Fibroblast of the aortic adventitia (primary cell): ENCODE results near the gene SEZ6L. TPM values are rescaled to one million over a fixed set of nuclear protein-coding genes. Genes with fewer than 3 reads are reported as not detected.

ENCODE experiments used
- DNase-seq: peaks from one replicate; pipeline ENCODE4 v3.0.0-alpha.2; 2010; ENCODE audit warnings: low read depth
- H3K4me3 ChIP-seq: 2 replicates; pipeline ENCODE4 v1.5.1; 2011; ENCODE audit warnings: low read depth, mild to moderate bottlenecking, control low read depth, low read length, moderate library complexity
- total RNA-seq: library from RNA; depleted of rRNA; stranded (reverse); fragments of >200 nt; gene quantifications from 2 replicates; pipeline ENCODE4 v1.2.3, GENCODE V29; 2012; ENCODE audit warnings: low replicate concordance
- TF ChIP-seq, protein P1 (sequence below): IDR thresholded peaks from 2 replicates; pipeline ENCODE4 v1.5.1; 2011; ENCODE audit warnings: mild to moderate bottlenecking, low read length, control low read depth, inconsistent platforms; ENCODE audit not compliant: insufficient read depth

Gene SEZ6L
- total RNA-seq, 1 donor, result under 0.01 TPM

DNA sequence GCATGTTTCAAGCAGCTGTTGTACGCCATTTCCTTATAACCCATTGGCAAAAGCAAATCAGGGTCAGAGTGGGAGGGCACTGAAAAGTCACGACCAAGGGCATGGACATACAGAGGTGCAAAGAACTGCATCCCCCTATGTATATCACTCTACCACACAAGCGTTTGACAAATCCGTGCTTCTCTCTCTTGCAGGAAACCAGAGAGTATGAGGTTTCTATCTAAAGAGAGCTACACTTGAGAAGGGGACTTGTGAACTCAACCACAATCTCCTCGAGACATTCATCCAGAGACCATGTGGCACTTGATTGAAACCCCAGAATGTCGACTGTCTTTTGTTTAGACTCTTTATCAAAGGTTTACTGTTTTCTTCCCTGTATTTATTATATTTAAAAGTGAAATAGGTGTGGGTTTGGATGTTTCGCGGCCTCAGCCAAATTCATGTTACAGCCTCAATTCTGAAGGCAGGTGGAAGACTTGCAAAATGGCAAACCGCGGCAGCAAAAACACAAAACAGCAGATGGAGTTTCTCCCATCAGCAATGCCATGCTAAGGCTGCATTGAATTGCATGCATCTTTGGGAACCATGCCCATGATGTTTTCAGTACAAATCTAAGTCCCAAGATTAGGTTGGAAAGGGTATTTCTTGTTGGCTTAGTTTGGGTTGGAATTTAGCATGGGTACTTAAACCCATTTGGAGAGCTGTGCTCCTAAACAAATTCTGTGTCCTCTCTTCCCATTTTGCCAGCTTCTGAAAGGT, 211.0 kb downstream of the SEZ6L start:
- TF ChIP-seq, protein P1, sequence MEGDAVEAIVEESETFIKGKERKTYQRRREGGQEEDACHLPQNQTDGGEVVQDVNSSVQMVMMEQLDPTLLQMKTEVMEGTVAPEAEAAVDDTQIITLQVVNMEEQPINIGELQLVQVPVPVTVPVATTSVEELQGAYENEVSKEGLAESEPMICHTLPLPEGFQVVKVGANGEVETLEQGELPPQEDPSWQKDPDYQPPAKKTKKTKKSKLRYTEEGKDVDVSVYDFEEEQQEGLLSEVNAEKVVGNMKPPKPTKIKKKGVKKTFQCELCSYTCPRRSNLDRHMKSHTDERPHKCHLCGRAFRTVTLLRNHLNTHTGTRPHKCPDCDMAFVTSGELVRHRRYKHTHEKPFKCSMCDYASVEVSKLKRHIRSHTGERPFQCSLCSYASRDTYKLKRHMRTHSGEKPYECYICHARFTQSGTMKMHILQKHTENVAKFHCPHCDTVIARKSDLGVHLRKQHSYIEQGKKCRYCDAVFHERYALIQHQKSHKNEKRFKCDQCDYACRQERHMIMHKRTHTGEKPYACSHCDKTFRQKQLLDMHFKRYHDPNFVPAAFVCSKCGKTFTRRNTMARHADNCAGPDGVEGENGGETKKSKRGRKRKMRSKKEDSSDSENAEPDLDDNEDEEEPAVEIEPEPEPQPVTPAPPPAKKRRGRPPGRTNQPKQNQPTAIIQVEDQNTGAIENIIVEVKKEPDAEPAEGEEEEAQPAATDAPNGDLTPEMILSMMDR, result no peak
- H3K4me3 ChIP-seq, result no peak overlapping the region
- no peak for DNase-seq

DNA sequence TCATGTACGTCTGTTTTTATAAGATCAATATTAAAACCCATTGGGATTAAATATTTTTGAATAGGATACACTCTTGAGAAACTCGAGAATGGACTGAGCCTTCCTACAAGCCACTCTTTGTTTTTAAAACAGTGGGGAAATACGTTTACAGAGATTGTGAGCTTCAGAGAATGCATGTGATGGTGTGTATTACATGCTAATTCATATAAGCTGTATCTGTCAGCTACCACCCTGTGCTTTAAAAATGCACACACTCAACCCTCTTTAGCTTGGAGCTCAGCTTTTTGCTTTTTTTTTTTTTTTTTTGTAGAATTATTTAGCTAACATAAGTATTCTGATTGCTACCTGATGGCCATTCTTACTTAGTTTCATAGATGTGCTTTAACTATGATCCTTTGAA, 213.5 kb downstream of the SEZ6L start:
- no peak overlapping the region for H3K4me3 ChIP-seq
- DNase-seq, result no peak
- TF ChIP-seq, protein P1, result no peak

DNA sequence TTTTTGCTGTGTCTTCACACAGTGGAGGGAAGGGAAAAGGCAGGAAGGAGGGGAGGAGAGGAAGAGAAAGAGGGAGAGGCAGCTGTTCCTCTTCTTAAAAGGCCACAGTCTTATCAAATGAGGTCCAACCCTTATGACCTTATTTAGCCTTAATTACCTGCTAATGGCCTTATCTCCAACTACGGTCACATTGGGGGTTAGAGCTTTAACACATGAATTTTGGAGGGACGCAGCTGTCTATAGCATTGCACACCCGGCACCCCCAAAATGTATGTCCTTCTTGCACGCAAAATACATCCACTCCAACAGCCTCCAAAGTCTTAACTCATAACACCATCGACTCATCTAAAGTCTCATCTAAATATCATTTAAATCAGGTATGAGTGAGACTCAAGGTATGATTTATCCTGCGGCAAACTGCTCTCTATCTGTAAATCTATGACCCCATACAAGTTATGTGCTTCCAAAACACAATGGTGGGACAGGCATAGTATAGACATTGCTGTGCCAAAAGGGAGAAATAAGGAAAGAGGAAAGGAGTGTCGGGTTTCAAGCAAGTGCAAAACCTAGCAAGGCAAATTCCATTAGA, 214.8 kb downstream of the SEZ6L start:
- DNase-seq, result no peak
- H3K4me3 ChIP-seq, result no peak overlapping the region
- TF ChIP-seq, protein P1, result no peak

GRCh38 chr22:26385164-26385563, 215.9 kb downstream of the SEZ6L start:
- no peak for DNase-seq
- TF ChIP-seq, protein P1, result no peak
- no peak overlapping the region for H3K4me3 ChIP-seq

- TF ChIP-seq, protein P1, result no peak
- no peak overlapping the region for H3K4me3 ChIP-seq
- no peak for DNase-seq
These were observed 219.9 kb downstream of the SEZ6L start for GRCh38 chr22:26389125-26389524.

DNA sequence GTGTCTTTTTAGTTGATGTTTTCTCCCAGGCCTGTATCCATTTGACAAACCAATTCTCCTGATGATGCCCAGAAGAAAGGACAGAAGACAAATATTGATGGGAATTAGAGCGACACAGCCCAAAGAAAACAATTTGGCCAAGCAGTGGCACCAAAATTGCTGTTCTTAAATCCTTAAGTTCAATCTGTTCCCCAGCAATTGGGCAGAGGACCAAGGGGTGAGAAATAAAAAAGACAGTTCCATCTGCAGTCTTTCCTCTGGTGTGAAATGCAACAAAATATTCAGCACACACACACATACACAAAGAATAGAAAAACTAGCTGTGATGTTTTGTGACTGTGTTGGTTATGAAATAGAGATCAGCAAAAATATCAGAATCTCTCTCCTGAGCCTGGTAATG, 221.8 kb downstream of the SEZ6L start:
- TF ChIP-seq, protein P1, result no peak

More for the DNA sequence above, 221.8 kb downstream of the SEZ6L start:
- H3K4me3 ChIP-seq, result no peak overlapping the region
- DNase-seq, result no peak
